HG03280 (cell line): ENCODE measurements around the gene CLPSL1.

ENCODE experiments used
- ATAC-seq: cut with Tn5 transposase; IDR thresholded peaks from one replicate; pipeline ENCODE4 v1.9.1; 2021; ENCODE audit warnings: mild to moderate bottlenecking, moderate library complexity; ENCODE audit not compliant: unreplicated experiment

CLPSL1 gene

DNA sequence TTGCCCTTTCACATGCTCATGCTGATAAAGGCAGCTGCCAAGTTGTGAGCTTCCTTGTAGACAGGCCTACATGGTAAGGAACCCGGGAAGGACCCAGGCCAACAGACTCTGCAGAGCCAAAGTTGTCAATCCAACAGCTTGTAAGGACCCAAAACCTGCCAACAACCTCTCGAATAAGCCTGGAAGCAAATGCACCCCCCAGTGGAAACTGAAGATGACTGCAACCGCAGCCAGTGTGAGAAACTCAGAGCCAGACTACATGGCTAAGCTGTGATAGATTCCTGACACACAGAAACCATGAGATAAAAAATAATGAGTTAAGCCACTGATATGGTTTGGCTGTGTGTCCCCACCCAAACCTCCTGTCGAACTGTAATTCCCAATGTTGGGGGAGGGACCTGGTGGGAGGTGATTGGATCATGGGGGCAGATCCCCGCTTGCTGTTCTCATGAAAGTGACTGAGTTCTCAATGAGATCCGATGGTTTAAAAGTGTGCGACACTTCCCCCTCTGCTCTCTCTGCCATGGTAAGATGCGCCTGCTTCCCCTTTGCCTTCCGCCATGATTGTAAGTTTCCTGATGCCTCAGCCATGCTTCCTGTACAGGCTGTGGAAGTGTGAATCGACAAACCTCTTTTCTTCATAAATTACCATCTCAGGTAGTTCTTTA lies 23.2 kb upstream of the CLPSL1 start:
- ATAC-seq = no peak

DNA sequence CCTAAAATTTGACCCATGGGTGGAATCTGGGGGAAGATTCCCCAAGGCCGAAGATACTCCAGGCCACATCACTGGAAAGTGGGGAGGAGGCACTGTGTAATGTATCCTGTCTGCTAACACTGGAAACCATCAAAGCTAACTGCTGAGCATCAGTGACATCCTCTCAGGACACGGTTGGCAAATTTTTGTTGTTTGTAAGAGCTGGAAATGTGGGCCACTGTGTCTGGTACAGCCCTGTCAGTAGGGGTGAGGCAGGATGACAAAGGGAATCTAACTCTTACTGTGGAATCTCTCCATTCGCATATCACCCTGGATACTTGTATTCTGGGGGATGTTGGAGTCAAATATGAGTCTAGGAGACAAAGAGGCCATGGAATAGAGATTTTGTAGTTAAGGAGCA lies 21.4 kb upstream of the CLPSL1 start:
- no peak for ATAC-seq

DNA sequence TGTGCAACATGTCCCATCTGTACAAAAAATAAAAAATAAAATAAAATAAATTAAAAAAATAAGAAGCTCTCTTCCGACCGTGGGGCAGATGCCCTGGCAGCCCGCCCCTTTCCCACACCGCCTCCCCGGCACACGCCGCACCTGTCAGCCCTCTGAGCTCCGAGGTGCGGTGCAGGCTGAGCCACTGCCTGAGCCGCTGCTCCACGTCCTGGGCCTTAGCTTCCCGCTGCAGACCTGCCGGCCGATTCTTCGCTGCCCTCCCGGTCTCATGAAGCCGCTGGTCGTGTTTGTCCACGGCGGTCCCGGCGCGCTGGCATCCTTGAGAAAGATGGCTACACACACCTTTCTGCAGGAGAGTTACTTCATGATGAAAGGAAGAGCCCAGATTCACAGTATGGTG lies 15.1 kb upstream of the CLPSL1 start:
- ATAC-seq = no peak

DNA sequence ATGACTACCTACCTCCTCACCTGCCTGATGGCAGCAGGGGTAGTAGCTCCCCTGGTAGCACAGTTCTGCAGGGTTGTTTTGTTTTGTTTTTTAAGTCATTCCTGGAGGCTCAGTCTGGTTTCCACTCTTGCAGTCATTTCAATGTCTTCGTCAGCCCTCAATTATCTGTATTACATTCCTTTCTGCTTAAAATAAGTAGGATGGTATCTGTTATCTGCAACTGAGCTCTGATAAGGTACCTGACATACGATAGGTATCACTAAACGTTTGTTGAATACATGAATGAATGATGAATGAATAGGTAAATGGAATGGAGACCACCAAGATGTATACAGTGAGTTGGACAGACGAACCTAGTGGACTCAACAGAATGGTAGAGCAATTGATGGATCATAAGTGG lies 11.6 kb upstream of the CLPSL1 start:
- no peak for ATAC-seq

DNA sequence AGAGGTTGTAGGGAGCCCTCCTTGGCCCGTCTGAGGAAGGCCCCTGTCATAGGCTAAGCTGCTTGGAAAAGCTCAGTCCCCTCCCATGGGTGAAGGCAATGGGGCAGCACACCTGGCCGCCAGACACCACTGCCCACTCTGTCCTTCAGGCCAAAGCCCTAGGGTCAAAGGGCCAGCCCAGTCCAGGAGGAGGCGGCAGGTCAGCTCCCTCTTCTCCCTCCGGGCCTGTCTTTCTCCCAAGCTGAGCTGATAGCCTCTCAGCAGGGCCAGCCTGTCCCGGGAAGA lies 9.5 kb upstream of the CLPSL1 start:
- no peak for ATAC-seq

DNA sequence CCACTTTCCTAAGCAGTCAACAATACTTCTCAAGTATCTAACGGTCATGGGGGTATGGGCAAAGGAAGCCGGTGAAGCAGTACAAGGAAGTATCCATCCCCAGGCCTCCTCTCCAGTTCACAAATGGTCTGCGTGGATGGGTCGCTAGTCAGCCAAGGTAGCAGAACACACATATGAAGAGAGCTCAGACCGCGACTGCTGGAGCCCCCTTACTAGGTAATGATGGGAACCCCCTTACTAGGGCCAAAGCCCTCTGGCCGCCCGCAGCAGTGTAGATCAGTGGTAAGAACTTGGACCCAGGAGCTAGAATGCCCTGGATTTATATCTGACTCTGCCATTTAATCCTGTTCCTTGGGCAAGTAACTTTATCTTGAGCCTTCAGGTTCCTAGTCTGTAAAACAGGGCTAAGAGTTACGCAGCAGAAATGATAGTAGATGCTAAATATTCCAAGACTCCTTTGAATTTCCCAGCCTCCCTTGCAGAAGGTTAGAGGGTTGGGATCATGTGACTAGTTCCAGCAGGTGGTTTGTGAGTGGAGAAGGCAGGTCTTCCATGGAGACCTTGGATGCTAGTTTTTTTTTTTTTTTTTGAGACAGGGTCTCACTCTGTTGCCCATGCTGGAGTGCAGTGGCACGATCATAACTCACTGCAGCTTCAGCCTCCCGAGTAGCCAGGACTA lies 6.6 kb upstream of the CLPSL1 start:
- no peak for ATAC-seq

DNA sequence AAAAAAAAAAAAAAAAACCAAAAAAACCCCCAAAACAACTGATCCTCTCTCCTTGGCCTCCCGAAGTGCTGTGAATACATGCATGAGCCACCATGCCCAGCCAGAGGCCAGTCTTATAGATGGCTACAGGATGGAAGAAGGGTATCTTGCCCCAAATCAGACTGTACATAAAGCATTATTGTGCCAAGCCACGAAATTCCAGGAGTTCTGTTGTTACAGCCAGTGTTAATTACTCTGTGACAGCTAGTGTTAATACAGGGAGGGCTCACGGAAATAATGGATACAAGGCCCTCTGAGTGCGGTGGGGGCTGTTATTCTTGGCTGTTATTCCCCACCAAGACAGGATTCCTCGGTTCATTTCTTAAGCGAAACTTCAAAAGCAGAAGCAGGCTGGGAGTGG lies 5.8 kb upstream of the CLPSL1 start:
- ATAC-seq = no peak

DNA sequence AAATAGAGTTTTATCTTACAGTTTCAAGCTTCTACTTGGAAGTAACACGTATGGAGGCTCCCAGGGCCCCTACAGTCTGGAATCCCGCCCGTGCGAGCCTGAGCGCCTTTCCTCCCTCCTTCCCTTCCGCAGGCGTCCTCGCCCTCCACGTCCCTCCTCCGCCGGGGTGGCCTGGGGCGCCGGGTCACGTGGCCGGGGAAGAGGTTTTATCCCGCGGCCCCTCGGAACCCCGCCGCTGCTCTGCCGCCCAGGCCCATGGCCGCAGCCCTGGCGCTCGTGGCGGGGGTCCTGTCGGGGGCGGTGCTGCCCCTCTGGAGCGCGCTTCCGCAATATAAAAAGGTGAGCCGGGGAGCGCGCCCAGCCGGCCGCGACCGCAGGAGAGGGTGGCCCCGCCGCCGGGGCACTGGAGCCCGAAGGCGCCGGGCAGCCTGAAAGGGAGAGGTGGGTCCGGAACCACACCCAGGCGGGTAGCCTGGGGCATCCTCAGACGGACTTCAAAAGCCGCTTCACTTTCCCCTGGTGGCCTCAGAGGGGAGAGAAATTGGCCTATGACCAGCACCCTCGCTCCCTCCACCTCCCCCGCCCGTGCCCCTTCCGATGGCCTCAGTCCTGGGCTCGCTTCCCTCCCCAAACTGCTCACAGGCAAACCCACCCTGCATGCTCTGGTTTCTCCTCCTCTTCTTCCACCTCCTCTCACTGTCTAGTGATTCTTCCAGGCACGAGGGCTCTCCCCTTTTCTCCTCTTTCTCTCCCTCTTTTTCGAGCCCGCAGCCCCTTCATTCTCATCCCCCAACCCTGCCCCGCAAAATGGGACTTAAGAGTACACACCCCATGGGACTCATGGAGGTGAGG lies 4.2 kb upstream of the CLPSL1 start, which contains the start of gene CLPSL2:
Gene CLPSL2, plus strand, starts transcription at position 235 of the 852 bp plus-strand sequence. Its CDS starts 21 bp downstream, at position 256.
- no peak for ATAC-seq

DNA sequence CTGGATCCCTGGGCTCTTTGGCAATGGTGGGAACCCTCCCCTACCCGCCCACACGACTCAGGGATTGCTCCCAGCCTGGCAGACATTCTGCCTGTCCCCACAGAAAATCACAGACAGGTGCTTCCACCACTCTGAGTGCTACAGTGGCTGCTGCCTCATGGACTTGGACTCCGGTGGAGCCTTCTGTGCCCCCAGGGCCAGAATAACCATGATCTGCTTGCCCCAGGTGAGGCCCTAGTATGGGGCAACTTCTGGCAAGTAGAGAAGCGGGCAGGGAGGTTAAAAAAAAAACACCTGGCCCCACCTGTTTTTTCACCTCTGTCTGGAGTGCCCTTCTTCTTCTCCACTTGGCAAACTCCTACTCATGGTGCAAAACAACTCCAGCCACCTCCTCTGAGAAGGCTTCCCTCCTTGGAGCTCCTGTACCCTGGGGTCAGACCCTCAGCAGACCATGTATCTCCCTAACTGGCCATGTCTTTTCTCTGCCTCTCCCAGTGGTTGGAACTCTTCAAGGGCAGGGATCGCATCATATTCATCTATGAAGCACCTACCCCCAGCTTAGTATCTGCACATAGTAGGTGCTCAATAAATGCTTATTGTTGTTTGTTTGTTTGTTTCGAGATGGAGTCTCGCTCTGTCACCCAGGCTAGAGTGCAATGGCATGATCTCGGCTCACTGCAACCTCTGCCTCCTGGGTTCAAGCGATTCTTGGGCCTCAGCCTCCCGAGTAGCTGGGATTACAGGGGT lies 3.3 kb upstream of the CLPSL1 start:
- ATAC-seq = no peak

DNA sequence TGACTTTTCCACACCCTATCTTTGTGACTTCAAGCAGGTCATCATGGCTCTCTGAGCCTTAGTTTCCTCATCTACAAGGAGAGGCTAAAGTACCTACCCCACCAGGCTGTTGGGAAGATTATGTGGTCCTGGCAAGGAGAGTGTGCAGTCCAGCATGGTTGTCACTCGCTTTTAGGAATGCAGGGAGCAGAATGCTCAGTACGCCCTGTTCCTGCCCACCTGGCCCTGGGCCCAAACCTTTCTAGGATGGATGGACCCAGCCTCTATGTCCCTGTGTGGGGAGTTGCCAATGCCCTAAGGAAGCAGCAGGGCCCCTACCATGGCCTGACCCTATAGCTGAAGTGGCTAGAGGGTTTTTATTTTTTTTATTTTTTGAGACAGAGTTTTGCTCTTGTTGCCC lies 2.4 kb upstream of the CLPSL1 start:
- no peak for ATAC-seq

DNA sequence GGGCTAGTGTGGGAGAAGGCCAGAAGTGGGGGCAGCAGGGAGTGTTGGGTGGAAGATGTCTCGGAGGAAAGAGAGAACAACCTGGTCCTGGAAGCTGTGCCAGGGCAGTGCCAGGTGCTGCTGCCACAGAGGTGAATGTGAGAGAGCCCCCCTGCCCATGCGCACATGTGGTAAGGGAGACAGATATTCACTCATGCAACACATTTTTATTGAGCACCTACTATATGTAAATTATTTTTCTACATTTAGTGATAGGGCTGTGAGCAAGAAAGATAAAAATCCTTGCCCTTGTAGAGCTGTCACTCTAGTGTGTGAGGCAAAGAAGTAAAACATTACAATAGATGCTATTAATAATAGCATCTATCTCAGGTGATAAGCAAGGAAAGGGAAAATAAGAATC lies 471 bp downstream of the CLPSL1 start:
- ATAC-seq = no peak

DNA sequence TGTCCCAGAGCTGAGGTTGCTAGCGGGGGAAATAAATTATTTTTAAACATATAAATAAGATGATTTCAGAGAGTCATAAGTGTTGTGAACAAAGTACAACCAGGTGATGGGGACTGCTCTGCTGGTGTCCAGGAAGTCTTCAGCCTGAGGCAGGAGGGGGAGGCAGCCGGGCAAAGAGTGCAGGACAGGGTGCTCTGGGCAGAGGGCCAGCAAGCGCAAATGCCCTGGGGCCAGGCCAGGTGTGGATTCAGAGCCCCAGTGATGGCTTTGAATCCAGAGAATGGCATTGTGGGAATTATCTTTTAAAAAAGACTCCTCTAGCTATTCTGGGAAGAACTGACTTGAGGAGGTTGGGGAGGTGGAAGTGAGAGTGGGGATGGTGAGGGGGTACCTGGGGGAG lies 1.6 kb downstream of the CLPSL1 start:
- ATAC-seq = no peak

DNA sequence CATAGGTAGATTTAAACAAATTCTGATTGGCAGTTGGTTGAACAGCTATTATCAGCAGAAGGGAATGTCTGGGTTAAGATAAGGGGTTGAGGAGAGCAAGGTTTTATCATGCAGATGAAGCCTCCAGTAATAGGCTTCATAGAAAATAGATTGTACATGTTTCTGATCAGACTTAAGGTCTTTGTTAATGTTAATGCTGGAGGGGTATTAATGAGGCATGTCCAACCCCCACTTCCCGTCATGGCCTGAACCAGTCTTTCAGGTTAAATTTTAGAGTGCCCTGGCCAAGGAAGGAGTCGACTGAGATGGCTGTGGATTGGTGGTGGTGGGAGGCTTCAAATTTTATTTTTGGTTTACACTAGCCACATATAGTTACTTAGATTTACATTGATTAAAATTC lies 3.4 kb downstream of the CLPSL1 start:
- ATAC-seq = no peak

DNA sequence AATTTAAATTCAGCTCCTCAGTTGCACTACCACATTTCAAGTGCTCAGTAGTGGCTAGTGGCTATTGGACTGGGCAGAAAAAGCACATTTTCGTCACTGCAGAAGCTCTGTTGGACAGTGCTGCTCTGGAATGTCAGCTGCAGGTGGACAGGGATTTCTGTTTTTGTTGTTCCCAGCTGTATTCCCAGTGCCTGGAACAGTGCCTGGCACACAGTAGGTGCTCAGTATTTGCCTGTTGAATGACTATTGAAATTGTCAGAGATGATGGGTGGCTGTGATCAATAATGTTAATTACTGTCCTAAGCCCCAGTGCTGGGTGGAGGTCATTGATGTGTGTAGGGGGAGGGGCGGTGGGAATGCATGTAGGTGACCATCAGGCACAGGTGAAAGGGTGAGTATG lies 5.5 kb downstream of the CLPSL1 start:
- ATAC-seq = no peak

DNA sequence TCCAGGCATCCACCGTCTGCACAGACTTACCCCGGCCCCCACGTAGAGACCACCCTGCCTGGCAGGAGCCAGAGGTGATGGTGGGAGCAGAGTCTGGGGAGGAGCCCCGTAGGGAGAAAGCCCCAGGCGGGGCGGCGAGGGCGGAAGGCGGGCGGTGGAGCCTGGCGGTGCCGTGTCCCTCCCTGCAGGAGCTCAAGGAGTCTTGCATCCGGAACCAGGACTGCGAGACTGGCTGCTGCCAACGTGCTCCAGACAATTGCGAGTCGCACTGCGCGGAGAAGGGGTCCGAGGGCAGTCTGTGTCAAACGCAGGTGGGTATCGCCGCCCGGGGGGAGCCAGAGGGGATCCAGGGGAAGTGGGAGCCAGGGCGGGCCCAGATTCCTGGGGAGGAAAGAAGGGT lies 6.0 kb downstream of the CLPSL1 start:
- ATAC-seq = no peak

DNA sequence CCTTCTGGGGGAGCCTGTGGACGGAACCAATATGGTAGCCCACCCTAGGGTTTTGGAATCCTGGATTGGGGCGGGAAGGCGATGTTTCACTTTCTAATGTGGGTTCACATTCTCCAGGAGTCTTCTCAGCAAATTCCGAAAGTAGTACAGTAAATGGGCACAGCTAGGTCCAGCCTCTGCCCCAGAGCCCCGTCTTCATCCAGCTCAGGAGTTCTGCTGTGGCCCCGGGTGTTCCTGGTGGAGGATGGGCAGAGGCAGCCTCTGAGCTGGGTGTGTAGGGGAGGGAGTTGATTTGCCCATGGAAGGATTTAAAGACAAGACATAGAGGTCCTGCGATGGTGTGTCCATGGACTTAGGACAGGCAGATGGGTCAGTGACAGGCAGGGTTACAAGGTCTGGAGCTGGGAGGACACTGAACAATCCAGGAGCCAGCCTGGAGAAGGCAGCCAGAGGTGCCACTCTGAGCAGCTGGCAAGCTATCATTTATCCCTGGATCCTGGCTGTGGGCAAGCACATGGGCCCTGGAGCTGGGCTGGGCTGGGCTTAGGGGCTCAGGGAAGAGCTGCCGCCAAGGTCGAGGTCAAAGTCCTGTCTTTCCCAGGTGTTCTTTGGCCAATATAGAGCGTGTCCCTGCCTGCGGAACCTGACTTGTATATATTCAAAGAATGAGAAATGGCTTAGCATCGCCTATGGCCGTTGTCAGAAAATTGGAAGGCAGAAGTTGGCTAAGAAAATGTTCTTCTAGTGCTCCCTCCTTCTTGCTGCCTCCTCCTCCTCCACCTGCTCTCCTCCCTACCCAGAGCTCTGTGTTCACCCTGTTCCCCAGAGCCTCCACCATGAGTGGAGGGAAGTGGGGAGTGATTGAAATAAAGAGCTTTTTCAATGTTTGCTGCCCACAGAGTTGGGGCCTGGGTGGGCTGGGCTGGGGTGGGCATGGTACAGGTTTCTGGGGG lies 6.7 kb downstream of the CLPSL1 start:
- no peak for ATAC-seq

DNA sequence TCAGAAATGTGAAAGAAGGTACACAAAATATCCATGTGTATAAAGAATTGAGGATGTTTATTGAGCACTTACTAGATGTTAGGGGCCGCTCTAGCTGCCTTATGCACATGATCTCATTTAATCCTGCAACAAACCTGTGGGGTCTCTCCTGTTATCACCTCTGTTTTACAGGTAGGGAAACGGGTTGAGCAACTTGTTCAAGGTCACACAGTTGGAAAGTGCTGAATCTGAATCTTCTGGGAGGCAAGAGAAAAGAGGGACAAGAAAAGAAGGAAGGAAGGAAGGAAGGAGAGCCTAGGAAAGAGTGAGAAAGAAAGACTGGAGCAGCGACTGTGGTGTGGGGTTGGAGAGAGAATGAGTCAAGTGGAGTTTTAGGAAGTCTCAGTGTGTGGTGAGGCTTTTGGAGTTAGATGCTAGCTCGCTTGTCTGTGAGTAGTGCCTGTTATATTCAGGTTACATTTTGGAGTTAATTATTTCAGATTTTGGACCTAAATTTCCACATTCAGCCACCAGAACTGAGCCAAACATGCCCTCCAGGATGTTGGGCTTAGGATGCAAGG lies 7.7 kb downstream of the CLPSL1 start:
- ATAC-seq = no peak

DNA sequence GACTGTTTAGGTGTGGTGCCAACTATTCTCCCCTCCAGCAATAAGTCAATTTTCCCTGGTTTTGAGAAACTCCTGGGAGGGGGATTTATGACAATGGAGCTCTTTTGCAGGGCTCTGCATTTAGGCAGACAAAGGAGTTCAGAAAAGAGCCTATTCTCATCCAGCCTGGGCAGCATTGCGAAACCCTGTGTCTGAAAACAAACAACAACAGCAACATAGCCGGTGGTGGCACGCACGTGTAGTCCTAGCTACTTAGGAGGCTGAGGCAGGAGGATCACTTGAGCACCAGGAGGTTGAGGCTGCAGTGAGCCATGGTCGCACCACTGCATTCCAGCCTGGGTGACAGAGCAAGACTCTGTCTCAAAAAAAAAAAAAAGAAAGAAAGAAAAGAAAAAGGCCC lies 9.9 kb downstream of the CLPSL1 start:
- ATAC-seq = no peak

DNA sequence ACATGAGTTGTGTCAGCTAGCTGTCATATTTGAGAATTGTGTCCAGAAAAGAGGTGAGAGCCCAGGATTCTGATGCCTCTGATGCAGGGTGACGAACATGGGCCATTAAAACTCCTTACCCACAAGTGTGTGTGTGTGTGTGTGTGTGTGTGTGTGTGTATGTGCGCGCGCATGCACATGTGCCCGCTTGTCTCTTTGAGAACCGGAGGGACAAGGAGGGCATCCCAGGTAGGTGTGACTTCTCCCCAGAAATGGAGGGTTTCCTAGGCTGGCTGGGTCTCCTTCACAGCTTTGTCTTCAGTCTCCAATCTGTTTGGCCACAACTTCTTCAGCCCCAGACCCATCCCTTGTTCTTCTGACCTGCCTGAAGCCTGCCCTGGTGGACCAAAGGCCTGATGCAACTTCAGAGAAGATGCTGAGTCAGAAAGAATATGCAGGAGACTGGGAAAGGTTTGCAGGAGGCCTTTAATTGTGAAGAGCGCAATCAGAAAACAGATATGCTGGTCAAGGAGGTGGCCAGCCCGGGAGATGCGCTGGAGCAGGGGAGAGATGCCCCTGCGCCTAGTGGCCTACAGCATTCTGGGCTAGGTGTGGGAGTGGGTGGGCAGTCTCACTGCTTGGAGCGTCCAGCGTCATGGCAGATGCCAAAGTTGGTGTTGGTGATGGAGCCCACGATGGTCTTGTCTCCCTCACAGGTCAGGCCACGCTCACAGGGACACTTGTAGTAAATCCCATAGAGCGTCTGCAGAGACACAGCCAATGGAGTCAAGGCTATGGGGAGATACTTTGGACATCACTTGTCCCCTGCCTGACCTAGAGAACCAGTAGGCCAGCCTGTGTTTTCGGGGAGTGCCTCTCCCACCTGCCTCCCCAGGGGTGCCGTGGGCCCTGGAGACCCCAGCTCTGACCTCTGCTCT lies 14.0 kb downstream of the CLPSL1 start:
- no peak for ATAC-seq
